CD4-positive, alpha-beta T cell treated with Interleukin-12 subunit alpha and Interleukin-12 subunit beta, for 1 hour (primary cell): ENCODE measurements around the gene GTPBP1.

ENCODE experiments used
- DNase-seq: peaks from one replicate; pipeline ENCODE4 v3.0.0-alpha.2; 2020

GTPBP1 gene

DNA sequence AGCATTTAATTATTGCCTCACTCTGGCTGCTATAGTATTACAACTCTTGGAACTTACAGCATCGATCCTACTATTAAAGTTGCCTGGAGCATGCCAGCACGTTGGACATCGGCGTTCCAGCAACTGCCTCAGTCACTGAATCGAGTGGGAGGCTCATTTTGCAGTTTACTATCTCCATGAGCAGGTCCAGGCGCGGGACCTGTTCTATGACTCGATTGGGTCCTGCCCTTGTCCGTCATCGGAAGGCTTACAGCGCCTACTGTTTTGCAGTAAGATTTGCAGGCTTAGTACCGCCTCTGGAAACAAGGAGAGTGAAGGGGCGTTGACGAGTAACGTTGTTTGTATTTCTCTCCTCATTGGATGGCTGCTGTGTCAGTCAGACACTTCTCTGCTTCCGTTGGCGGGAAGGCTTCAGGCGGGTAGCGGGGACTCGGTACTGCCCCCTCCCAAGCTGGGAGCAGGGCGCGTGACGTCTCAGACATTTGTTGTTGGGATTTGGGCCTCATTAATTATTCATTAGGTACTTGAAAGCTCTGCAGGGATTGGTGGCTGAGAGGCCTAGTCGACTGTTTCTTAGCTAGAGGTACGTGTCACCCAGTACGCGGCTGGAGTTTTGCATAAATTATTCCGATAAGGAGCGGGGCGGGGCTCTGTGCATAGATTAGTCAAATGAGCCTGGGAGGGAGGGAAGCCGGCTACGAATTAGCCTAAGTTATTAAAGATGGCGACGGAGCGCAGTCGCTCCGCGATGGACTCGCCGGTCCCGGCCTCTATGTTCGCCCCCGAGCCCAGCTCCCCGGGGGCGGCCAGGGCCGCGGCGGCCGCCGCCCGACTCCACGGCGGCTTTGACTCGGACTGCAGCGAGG, at the start of gene GTPBP1:
Gene GTPBP1, plus strand, starts transcription at position 710 of the 866 bp plus-strand sequence. Its CDS starts 12 bp downstream, at position 722.
- peak; percentile 99 for DNase-seq

DNA sequence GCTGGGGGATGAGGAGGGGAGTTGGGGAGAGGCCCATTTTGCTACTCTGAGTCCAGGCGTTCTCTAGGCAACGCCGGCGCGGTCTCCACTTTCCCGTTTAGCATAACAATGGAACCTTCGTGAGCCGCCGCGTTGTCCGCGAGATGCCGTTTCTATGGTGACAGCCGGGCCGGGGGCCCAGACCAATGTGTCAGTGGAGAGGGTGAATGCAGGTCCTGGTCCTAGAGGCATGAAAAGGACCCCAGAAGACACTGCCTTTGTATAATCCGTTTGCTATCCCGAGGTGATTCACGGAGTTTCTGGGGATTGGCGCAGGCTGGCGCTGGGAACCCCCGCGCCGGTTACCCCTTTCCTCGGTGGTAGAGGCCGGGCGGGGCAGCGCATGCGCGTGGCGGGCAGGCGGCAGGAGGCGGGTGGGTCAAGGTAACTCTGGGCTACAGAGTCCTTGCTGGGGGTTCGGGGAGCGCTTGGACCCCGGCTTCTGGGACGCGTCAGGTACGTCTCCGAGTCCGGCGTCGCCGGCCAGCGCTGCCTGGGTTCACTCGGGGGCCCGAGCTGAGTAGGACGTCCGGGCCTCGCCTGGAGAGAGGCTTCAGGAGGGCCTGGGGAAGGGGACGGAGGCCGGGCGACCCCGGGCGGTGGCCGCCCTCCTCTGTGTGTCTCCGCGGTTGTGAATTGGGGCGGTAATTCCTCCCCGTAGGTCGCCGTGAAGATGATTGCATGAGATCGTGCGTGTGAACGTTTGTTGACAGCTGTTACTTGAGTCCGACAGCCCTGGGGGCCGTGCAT, 49.3 kb upstream of the GTPBP1 start, which contains the start of the genes CBY1 and FAM227A:
Gene CBY1, plus strand, starts transcription at position 383 of the 789 bp plus-strand sequence. CDS start 11,417 bp downstream, outside the sequence.
Gene FAM227A, minus strand, starts transcription at position 137 of the 789 bp plus-strand sequence. CDS start 6,224 bp downstream, outside the sequence.
- peak; percentile 87 for DNase-seq

DNA sequence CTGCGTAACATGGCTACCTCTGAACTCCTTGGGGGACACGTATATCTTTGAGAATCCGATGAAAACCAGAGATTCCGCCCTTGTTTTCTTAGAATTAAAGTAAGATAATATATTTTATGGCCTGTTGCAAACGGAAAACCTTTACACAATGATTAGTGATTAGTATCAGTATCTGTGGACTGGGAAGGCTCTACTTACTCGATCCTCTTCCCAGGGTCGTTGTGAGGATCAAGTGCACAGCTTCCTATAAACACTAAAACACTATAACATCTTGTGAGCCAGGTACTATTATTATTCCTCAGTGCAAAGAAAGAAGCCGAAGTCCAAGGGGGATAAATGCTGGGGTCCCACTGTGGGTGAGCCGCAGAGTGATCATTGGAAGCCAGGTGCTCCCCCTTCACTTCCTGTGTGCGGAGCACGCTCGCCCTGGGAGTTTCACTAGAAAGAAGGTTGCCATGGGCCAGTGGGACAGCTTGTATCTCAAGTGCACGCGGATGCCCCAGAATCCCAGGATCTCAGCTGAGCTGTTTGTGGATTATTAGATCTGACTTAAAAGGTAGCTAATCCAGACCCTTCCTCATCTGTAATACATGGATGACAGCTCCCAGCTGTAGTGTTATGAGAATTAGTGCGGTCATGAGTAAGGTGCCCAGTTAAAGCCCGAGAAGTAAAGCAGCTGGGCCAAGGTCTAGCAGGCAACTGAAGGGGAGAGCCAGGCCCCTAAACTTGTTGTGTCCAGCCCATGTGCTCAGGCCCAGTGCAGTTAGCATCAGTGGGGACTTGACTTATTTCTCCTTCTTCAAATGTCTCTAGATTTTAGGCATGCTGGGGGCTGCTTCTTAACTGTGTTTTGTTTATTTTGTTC, 48.5 kb upstream of the GTPBP1 start:
- DNase-seq, result peak; percentile 31

DNA sequence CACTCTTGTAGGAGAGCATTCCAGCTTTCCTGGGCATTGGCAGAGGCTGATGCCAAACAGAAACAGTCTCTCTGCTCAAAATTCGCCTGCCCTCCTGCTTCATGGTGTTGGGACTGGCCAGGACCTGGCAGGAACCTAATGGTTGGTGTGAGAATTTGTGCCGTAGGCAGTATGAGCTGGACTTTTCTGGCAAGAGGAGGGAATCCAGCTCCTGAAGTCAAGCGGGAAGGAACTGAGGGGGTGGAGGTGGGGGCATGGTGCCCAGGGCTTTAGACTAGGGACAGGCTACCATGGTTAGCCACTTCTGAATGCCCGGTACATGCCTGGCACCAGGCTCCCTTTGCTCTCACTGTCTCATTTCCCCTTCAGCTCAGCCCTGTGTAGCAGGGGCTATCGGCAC, 30.9 kb upstream of the GTPBP1 start:
- no peak for DNase-seq

DNA sequence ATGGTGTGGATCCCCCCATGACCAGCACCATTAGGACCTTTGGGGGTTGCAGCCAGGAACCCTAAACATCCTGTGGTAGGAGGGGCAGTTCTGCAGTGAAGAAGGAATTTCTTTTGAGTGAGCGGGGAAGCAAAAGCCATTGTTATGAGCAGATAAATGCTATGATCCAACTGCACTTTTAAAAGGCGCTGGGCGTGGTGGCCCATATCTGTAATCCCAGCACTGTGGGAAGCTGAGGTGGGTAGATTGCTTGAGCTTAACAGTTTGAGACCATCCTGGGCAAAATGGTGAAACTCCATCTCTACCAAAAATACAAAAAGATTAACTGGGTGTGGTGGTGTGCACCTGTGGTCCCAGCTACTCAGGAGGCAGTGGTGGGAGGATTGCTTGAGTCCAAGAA, 29.9 kb upstream of the GTPBP1 start:
- DNase-seq, result no peak

DNA sequence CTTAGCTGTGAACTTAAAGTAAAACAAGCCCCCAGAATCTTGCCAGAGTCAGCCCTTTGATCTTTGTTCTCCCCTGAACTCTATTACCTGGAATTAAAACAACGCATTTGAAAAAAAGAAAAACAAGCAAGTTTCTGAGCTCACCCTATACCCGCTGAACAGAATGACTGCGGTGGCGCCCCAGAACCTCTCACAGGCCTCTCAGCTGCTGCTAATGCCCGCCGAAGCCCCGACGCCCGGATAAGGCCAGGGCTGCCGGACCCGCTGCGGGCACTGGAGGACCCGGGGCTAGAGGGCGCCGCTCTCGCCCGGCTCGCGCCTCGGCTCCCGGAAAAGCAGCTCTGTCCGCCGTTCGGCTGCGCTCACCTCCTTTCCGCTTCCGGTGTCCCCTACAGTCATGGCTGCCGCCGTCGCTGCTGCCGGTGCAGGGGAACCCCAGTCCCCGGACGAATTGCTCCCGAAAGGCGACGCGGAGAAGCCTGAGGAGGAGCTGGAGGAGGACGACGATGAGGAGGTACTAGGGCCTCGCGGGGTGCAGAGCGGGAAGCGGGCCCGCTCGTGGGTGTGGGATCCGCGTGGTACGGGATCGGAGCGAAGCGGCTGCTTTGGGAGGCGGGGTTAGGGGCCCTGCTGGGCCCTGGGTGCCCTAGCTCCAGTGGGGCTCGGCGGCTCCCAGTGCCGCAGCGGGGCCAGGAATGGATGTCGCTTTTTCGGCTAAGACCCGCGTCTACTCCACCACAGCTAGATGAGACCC, 24.0 kb upstream of the GTPBP1 start, which contains the start of gene TOMM22:
Gene TOMM22, plus strand, starts transcription at position 376 of the 754 bp plus-strand sequence. Its CDS starts 22 bp downstream, at position 398.
- peak; percentile 88 for DNase-seq

DNA sequence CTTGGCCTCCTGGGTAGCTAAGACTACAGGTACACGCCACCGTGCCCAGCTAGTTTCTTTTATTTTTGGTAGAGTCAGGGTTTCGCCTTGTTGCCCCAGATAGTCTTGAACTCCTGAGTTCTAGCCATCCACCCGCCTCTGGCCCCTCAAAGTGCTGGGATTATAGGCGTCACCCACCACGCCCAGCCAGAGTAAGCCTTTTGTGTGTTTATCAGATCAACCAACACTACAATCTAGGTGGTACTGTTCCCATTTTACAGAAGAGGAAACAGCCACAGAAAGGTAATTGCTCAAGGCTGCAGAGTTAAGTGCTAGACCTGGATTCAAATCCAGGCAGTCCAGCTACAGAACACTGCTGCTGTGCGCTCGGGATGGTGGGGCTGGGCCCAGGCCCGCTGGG, 20.8 kb upstream of the GTPBP1 start:
- DNase-seq, result no peak

DNA sequence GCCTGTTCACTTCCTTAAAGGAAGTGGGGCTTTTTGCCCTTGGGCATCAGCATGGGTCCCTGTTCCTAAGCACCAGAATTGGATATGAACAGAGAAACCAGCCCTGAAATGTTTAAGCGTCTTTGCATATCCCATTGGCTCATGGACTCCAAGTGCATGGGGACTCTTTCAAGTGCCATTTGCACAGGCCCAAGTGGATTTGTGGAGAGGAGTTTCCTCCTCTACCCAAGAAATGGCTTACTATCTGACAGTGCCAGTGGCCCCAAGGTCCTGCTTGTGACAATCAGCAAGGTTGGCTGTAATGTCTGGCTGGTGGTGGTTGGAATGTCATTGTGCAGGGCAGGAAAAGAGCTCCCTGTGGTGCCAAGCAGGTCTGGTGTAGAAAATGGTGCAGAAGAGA, 20.0 kb upstream of the GTPBP1 start:
- DNase-seq, result no peak

DNA sequence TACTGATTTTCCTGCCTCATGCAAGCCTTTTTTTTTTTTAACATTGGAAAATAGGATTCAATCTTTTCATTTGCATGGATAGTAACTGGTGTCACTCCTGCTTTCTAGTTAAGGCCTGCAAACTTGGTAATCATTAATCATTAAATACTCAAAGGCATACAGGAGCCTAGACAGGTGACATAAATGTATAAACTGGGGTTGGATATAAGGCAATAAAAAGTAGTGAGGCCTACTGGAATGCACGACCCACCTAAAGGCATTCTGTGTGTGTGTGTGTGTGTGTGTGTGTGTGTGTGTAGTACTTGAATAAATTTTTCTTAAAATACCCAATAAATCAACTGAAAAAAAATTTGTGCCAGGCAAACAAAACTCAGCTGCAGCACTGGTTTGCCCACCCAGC, 16.1 kb upstream of the GTPBP1 start:
- no peak for DNase-seq

DNA sequence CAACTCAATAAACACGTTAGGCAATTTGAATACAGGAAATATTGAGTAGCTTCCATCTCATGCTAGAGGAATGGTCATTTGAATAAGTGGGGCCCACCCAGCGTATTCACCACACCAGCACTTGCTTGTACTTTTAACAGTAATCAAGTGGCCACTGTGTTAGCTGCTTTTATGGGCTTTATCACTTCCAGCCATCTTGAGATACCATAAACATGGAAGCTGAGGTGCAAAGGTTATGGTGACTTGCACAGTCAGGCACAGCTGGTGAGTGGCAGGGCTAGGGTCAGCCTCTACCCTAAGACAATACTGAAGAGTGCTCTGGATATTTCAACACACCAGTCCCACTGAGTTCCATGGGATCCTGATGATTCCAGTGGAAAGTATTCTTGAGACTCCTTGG, 11.7 kb upstream of the GTPBP1 start:
- no peak for DNase-seq

DNA sequence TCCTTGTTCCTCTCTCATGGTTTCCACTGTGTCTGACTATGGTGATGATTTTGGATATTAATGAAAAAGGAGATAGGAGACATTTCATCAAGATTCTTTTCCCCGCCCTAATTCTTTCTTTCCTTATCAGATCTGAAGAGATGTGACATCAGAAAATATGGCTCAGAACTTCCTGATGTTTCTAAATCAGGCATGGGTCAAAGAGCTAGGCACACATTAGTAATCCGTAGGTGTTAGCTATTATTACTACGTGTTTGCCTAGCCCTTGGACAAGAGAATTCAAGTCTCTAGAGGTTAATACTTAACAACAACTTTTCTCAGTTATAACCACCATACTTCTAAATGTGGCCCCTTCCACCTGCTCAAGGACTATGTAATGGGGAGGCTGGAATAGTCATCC, 10.8 kb upstream of the GTPBP1 start:
- DNase-seq, result no peak

DNA sequence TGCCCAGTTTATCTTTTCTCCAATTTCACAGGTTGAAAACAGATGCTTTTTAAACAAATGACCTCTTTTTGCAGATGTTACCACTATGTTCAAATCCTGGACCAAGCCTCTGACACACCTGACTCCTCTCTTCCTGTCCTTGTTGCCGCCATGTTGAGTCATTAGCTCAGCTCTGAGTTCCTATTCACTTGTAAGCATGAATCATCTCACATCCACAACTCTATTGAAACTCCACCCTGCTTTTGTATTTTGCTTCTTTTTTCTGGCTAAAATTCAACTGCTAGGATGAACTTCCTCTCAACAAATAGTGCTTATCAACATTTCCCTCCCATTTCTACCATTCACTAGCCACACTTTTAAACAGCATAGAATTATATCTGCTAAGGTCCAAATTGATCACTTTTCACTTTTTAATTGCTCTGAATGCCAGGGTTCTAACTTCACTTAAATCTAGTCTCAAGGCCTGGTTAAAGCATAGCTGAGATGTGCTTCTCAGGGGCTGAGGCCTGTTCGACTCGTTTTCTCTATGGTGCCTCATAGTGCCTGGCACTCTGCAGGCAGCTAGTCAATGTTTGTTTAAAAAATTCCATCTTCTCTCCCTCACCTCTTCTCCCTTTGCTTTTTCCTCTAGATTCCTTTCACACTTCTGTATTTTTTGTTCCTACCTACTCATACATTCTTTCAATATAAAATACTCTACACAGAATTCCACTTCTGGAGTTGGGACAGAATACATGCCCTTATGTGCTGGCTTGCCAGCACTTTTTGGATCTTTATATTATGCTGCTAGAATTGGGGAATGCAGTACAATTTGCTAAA, 8.9 kb upstream of the GTPBP1 start:
- peak; percentile 32 for DNase-seq

DNA sequence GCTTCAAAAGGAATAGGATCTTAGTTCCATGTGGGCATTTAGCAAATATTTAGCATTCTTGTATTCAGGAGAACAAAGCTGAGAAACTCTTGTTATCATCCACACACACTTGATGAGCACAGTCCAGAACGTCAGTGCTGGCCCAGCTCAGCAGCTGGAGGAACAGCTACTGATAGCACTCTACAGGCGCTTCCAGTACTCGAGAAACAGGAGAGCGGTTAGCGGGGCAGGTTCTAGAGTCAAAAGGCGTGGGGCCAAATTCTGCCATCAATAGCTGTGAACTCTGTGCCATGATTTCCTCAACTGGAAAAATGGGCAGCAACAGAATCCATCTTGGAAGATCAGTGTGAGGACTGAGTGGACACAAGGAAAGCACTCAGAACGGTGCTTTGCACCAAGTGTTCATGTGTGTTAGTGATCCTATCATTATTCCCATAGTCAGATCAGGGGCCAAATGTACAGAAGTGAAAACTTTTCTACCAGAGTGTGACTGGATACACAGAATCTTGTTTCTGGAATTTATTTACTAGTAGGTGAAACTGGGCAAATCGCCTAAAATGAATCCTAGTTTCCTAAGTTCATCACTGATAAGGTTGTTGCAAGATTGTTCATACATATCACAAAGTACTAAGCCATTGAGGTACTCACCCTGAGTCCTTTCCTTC, 8.2 kb upstream of the GTPBP1 start:
- DNase-seq, result no peak

DNA sequence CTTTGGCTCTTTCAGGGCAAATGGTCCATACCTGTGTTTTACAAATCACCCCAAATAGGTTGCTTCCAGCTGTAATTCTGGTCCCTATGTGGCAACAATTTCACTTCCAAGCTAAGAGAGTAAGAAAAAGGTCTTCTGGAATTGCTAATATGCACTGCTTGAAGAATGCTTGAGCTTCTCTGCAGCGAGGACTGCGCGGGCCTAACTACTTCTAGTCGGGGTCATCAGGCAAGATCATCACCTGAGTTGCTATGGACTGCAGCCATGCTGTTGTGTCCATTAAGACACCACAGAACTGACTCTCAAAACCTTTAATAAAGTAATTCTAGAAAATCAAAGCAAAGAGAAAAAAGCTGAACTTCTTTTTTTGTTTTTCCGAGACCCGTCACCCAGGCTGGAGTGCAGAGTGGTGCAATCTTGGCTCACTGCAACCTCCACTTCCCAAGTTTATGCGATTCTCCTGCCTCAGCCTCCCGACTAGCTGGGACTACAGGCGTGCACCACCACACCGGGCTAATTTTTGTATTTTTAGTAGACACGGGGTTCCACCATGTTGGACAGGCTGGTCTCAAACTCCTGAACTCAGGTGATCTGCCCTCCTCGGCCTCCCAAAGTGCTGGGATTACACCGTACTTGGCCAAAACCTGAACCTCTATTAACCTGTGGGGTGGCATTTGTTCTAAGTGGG, 7.2 kb upstream of the GTPBP1 start:
- DNase-seq, result no peak

DNA sequence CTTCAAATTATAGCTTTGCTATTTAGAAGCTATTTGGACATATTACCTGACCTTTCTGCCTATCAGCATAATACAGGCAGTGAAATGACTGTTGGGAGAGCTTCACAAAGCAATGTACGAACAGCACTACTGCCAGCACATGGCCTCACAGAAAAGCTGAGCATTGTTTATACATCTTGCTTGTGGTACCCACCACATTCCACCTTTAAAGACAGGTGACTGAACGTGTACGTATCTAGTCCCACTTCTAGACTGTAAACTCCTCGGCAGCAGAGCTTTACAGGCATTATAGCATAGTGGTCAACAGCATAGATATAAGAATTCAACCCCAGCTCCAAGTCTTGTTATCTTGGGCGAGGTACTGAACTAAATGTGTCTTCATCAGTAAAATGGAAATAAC, 6.6 kb upstream of the GTPBP1 start:
- no peak for DNase-seq

DNA sequence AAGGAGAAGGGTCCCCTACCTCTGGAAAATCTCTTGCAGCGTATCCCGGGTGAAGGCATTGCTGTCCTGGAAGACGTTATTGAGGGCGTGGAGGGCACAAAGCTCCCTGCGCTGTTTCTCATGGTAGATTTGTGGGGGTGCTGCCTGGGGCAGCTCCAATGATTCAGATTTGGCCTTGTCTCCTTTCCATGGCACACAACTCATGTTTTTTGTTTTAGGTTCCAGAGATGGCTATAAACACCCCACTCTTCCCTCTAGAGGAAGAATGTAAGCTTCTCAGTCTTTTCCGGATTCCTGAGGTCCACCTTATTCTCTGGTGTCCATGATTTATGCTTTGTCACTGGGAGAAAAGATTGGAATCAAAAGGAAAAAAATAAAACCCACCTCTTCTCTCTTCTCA, 6.0 kb upstream of the GTPBP1 start:
- no peak for DNase-seq

DNA sequence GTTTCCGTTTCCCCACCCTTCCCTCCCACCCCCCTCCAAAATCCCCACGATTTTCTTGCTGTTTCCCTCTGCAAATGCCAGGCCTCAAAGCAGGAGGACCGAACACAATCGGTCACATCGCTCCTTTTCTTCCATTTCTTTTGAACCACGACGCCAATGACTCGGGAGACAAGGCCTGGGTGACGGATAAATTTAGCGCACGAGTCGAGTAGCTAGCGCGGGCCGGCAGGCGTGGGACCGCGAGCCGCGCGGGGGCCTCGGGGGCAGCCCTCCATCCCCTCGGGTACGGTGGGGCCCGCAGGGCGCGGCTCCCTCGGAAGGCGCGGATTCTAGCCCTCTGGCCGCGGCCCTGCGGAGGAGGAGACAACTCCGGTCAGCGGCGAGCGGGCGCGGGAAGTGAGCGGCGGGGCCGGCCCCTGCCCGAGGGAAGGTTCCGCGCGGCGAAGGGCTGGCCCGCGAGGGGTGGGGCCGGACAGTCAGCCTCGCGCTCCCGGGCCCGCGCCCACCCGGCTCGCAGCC, 5.4 kb upstream of the GTPBP1 start:
- DNase-seq, result no peak

DNA sequence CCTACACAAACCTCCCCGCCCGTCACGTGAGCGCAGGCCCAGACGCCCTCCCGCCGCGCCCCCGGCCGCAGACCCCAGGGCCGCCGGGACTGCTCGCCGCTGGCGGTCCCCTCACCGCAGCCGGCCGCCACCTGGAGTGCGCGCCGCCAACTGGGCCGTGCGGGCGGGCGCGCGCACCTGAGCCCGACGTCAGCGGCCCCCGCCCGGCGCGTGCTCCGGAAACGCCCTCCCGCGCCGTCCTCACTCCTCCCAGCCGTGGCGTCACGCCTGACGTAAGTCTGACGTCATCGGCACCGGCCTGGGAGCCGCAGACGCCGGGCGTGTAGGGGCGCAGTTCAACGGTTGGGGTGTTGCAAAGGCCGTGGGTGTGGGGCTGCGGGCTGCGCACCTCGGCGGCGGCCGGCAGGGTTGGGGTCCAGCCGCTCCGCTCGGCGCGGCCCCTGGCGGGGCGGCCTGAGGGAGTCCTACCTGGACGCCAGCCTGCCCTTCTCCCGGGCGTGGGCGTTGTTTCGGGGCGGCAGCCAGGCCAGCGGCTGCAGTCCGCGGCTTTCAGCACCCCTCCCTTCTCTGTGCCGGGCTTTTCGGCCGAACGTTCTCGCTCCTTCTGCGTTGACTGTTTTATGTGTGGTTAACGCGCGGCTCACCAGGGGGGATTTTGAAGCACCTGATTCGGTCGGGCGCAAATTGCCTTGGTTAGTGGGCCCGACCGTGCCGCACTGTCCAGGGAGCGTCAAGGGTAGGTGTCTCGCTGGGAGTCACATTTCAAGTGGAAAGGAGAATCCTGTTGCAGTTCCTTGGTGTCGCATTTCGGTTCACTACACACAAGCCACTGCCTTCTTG, 4.7 kb upstream of the GTPBP1 start, which contains the start of gene JOSD1:
Gene JOSD1, minus strand, starts transcription at position 155 of the 840 bp plus-strand sequence. CDS start 956 bp downstream, outside the sequence.
- DNase-seq, result peak; percentile 99
